GM18951 (cell line): ENCODE measurements around the gene MEX3A.
"Not testable (repeated sequence)": the region's sequence is repeated elsewhere in the genome, so short reads cannot be mapped to it uniquely, and the experiment has no call there.

Experiments used
- POLR2A ChIP-seq: IDR thresholded peaks from 4 replicates; pipeline ENCODE4 v1.6.1; 2011; ENCODE audit warnings: mild to moderate bottlenecking; ENCODE audit not compliant: insufficient read length, insufficient read depth; ENCODE audit errors: extremely low read depth
- in situ Hi-C: fragments of 300-500 bp; cut with MboI; formaldehyde crosslinking; loops from one replicate; pipeline ENCODE4 v1.12.0; 2022; ENCODE audit warnings: low sequenced_read_pairs, mixed read lengths, inconsistent platforms; ENCODE audit not compliant: unreplicated experiment

The MEX3A gene

DNA sequence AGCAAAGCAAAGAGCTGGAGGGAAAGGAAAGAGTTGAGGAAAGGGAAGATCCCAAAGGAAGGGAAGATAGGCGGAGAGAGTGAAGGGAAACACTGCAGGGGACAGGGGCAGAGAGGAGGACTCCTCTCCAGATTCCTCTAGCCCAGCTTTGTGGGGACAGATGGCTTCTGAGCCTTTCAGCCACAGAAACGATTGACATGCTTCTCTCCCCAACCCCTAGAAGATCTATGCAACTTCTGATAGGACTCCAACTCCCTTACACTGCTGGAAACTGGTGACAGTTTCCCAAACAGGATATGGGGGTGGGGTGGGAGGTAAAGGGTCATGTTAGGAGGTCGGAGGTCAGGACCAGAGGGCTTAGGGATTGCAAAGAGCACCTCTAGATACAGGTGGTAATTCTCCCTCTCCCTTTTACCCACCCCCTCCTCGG is 6.5 kb downstream of the MEX3A start:
- in situ Hi-C loops = no loop called here
- TF ChIP-seq POLR2A = no peak

DNA sequence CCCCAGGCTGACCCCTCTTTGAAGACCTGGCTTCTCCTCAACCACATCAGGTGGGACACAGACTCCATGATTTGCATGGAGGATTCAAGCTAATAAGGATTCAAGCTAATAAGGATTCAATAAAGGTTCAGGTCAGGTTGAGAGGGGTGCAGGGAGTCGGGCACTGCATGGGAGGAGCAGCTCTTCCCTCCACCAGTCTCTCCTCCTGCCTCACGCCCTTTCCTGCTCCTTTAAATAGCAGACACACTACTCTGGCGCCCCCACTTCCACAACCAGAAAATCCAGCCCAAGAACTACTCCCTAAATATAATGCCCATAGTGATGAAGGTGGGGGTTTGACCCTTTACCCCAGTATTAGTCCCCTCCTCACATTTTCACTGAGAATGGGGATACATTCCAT is 7.1 kb downstream of the MEX3A start:
- no peak for TF ChIP-seq POLR2A
- in situ Hi-C loops = no loop called here

DNA sequence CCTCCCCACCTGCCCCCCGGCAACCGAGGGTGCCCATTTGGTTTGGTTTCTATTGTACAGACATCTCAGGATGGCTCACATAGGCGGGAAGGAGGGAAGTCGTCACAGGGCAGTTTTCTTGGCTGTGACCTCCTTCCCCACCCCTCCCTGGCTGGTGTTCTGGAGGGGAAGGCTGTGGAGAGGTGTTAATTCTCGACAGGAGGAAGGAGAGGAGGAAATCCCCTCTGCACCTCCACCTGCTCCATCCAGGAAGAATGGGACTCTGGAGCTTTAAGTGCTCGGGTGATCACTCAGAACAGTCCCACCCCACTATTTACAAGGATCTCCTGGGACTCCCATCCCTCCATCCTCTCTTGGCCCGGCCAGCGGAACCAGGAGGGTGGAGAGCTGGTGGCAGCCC is 7.6 kb downstream of the MEX3A start:
- in situ Hi-C loops = no loop called here
- TF ChIP-seq POLR2A = no peak

DNA sequence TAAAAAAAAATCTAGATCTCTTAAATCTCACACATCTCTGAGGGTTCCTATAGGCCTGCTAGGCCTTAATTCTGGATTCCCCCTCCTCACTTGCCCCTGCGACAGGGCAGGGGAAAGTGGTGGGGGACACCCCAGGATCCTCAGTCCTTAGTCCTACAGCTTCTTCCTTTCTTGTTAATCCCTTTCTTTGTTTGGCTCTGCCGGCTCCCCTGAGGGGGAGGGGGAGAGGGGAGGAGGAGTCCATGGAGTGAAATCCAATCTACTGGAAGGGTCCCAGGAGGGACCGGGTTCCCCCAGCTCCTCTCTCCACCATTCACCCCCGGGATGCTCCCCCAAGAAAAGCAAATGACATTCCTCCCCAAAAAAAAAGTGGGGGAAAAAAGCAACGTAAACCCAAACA is 8.5 kb downstream of the MEX3A start:
- TF ChIP-seq POLR2A = no peak
- in situ Hi-C loops = no loop called here

DNA sequence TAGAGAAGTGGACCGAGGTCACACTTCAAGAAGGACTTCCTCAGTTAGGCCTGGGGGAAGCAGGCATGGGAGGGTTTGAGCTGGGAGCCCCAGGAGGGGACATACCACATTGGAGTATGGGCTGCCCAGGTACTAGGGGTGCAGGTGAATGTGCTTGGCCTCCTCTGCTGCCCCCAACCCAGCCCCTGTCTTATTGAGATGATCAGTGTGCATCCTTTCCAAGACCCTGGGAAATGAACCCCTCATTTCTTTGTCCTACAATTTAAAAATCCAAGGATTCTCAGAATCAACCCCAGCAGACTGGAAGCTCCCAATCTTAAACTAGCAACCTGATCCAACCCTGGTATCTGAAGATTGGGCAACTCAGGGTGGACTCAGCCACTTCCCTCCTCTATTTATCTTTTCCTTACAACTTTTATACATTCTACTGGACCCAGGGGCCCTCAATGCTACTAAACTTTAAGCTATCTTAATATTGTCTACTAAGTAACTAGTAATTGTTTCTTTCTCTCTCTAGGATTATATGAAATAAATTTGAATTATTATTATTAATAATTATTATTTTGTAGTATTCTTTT is 9.1 kb downstream of the MEX3A start:
- in situ Hi-C loops = no loop called here
- TF ChIP-seq POLR2A = no peak

DNA sequence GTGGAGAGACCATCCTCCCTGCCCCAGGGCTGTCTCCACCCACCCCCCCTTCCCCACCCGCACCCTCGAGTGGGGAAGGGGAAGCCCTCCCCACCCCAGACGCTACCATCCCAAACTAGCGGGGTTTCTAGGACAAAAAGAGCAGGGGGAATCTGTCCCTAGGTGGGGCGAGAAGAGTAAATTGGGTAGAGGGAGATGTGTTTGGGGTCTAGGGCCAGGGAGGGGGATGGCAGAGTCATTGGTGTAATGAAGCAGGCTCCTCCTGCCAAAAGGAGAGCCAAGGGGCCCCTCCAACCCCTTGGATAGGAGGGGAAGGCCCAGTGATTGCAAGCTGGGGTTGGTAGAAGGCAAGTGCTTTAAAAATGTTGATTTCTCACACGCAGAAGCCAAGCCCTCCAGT is 10.0 kb downstream of the MEX3A start:
- no peak for TF ChIP-seq POLR2A
- in situ Hi-C loops = no loop called here

DNA sequence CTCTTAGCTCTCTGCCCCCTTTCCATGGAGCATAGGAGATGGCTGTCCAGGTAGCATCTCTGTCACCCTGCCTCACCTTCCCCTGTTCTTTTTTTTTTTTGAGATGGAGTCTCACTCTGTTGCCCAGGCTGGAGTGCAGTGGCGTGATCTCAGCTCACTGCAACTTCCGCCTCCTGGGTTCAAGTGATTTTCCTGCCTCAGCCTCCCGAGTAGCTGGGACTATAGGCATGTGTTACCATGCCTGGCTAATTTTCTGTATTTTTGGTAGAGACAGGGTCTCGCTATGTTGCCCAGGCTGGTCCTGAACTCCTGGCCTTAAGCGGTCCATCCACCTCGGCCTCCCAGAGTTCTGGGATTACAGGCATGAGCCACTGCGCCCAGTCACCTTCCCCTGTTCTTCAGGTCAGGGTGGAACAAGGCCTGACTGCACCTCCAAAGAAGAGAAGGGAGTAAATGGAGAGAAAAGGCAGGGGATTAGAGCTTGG is 10.9 kb downstream of the MEX3A start:
- in situ Hi-C loops = not testable (repeated sequence)

DNA sequence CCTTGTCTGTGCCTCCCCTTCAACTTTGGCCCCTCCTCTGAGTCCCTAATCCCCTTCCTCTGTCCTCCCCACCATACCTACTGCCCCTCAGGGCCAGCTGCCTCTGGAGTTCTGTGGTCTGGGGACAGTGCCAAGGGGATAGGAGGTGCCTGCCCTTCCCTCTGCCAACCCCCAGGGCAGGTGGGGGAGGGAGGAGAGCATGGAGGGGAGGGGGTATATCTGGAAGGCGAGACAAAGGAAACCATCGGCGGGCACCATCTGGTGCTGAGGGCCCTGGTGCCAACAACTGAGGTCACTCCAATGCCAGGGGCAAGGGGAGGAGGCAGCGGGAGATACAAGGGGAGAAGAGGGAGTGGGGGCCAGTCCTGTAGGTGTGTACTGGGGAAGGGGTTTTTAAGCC is 11.7 kb downstream of the MEX3A start:
- in situ Hi-C loops = no loop called here
- no peak for TF ChIP-seq POLR2A

DNA sequence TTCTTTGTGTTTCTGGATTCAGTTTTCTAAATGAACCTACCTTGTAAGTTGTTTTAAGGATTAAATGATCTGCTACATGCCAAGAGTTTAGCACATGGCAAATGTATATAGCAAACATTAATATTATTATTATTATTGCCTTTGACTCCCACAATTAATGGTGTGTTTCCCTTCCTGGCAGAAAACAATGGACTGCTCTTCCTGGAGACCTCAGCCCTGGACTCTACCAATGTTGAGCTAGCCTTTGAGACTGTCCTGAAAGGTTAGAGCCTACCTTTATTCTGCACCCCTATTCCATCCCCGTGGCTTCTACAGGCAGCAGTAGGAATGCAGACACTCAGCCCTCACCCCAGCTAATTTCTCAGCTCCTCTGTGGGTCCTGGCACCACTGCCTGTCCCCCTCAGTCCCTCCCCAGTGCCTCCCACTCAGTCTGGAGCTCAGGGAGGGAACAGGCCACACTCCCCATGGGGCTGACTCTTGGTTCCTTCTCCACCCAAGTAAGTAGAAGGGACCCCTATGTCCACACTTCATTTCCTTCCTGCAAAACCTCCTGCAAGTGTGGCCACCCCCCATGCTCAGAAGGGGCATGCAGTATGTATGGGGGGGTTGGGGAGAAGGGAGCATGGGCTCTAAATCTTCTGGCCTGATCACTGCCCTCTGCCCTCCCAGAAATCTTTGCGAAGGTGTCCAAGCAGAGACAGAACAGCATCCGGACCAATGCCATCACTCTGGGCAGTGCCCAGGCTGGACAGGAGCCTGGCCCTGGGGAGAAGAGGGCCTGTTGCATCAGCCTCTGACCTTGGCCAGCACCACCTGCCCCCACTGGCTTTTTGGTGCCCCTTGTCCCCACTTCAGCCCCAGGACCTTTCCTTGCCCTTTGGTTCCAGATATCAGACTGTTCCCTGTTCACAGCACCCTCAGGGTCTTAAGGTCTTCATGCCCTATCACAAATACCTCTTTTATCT is 12.5 kb downstream of the MEX3A start:
- TF ChIP-seq POLR2A = no peak
- in situ Hi-C loops = no loop called here

DNA sequence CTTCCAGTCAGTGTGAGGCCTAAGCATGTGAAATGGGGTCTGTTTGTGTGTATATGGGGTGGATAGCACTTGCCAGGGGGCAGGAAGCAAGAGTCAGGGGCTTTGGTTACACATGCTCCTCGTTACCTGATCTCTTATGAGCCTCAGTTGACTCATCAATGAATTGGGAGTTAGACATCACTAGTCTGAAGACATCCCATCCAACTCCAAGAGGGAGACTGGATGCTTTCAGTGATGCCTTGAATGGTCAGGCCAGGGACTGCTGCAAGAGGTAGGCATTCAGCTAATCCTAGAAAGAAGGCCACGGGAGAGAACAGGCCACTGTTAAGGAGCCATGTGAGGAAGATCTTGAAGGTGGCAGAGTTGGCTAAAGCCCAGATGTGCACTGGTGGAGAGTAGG is 15.0 kb downstream of the MEX3A start:
- TF ChIP-seq POLR2A = no peak
- in situ Hi-C loops = no loop called here

DNA sequence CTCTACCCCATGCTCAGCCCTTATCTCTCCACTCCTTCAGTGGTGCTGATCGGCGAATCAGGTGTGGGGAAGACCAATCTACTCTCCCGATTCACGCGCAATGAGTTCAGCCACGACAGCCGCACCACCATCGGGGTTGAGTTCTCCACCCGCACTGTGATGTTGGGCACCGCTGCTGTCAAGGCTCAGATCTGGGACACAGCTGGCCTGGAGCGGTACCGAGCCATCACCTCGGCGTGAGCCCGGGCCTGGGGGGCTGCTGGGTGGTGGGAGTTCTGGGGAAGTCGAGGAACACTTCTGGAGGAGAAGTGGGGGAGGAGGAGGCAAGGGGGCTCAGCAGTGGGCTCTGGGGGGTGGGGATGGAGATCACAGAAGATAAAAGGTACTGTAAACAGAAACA is 16.4 kb downstream of the MEX3A start:
- in situ Hi-C loops = no loop called here
- no peak for TF ChIP-seq POLR2A

DNA sequence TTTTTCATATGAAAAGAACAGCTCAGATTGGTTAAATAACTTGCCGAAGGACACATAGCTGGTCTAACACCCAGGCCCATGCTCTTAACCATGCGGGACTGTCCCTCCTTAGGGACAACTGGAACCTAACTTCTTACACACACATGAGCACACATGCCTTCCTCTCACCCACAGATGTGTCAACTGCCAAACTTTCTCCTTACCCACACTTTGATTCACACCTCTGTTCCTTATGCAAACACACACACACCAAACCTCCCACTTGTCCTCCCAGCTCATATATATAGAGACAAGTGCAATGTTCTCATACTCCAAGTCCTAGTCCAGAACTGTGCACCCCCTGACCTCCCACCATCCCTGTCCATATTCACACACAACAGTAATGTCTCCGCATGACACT is 17.1 kb downstream of the MEX3A start:
- TF ChIP-seq POLR2A = no peak
- in situ Hi-C loops = no loop called here

DNA sequence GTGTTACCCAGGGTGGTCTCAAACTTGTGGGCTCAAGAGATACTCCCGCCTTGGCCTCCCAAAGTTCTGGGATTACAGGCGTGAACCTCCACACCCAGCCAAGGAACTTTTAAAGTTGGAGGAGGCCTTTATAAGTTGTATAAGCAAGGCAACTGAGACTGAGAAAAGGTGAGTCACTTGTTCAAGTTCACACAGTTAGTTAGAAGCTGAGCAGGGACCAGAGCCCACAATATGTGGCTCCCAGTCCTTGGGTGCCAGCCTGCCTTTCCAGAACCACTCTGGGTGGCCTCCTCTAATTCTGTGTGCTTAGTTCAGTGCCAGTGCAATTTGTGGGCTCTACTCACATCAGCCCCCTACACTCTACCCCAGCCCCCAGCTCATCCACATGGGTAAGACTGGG is 17.6 kb downstream of the MEX3A start:
- TF ChIP-seq POLR2A = no peak
- in situ Hi-C loops = no loop called here

DNA sequence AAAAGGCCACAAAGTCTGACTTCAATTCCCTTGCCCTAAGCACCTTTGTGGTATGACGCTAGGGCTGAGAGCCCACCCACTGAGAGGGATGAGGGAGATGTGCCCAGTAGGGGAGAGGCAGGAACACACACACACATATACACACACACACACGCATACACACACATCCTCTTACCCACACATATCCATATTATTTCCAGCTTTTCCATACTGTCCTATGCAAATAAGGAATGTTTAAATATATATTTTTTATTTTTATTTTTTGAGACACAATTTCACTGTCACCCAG is 18.3 kb downstream of the MEX3A start:
- TF ChIP-seq POLR2A = no peak
- in situ Hi-C loops = no loop called here
